Right lobe of liver (tissue), 6 donors: ENCODE results near the gene SRSF7. TPM values are rescaled to one million over a fixed set of nuclear protein-coding genes. Genes with fewer than 3 reads are reported as not detected.

ENCODE experiments used
- ATAC-seq, 4 donors: fragments of 200-7000 bp; cut with Tn5 transposase; one replicate each; pipeline ENCODE4 v1.9.1; 2020; ENCODE audit warnings: mild to moderate bottlenecking in 4 of 4, moderate library complexity in 4 of 4
- DNase-seq, 3 donors: peaks; one replicate each; pipeline ENCODE4 v3.0.0-alpha.2; 2020
- H3K27ac ChIP-seq, 3 donors: fragments of 200-600 bp; one replicate each; pipeline ENCODE4 v1.8.0; 2022
- H3K27me3 ChIP-seq, 2 donors: fragments of 200-600 bp; one replicate each; pipeline ENCODE4 v1.8.0; 2022
- H3K36me3 ChIP-seq, 4 donors: fragments of 200-600 bp; sonication (generic) in 1 of 4; one replicate each; pipeline versions ENCODE4 v1.5.1 to v1.8.0; 2017 to 2022; ENCODE audit warnings: control low read depth in 1 of 4
- H3K4me1 ChIP-seq, 4 donors: fragments of 200-600 bp; sonication (generic) in 1 of 4; one replicate each; pipeline versions ENCODE4 v1.5.1 to v1.8.0; 2017 to 2022; ENCODE audit warnings: control low read depth in 1 of 4
- H3K4me3 ChIP-seq, 3 donors: fragments of 200-600 bp; one replicate each; pipeline ENCODE4 v1.8.0; 2022
- H3K9me3 ChIP-seq, 4 donors: fragments of 200-600 bp; sonication (generic) in 1 of 4; one replicate each; pipeline versions ENCODE4 v1.5.1 to v1.8.0; 2017 to 2022; ENCODE audit warnings: control low read depth in 1 of 4
- CTCF ChIP-seq, 4 donors: fragments of 200-600 bp in 3 of 4; fragments of 450-650 bp in 1 of 4; IDR thresholded peaks; one replicate each; pipeline versions ENCODE4 v1.5.1 to v1.8.0; 2016 to 2022; ENCODE audit warnings: antibody characterized with exemption in 4 of 4, mild to moderate bottlenecking in 2 of 4
- POLR2A ChIP-seq: fragments of 450-650 bp; IDR thresholded peaks from one replicate; pipeline ENCODE4 v1.6.1; 2017; ENCODE audit warnings: antibody characterized with exemption, mild to moderate bottlenecking
- WGBS: methylation state at CpG from one replicate; pipeline ENCODE4 v1.1.6; 2018; ENCODE audit warnings: low coverage, low lambda C conversion rate; ENCODE audit not compliant: insufficient coverage; ENCODE audit errors: missing lambda C conversion rate; 5-methylcytosine and 5-hydroxymethylcytosine counted together
- intact Hi-C, 2 donors: fragments of 100-400 bp; cut with DNase I; formaldehyde crosslinking; loops; one replicate each; pipeline versions ENCODE4 v1.11.2 to v1.14.1; 2022
- total RNA-seq, 6 experiments: library from RNA; depleted of rRNA in 2 of 6; stranded (reverse); fragments of >200 nt in 2 of 6; fragmentation: NEBNext Ultra II Directional in 3 of 6; extraction: Animal tissue kit (Norgen Biotek cat#: 25700) in 3 of 6; gene quantifications; one replicate each; pipeline versions ENCODE4 v1.1.0 to v1.2.4, GENCODE V29; 2016 to 2023
- donor health status: DM: no; HTN: yes; CAD: no.
- donor health status: DM: no; HTN: no; CAD: no.
- donor health status: DM: no; HTN: no; CAD: no.
- donor health status: DM: no; HTN: yes; CAD: no.
- donor health status: DM: no; HTN: yes; CAD: no.

Gene SRSF7
- total RNA-seq, 6 experiments from 2014 or later: 33.5 to 57.4 (median 44.4) TPM

- DNase-seq (peak in 1 of 3 donors; percentile 36), ATAC-seq (peak in 1 of 4 donors; percentile 5)
- H3K4me1 ChIP-seq: peaks cover 0 to 71% (median 13%) of the 10 kb centered on the region in 4 donors
- intact Hi-C loops: loop anchor here (10.0 kb wide), 2 partner anchors 150 to 200 kb away; no protein-coding TSS in a partner anchor
- no peak overlapping the region for H3K4me3 ChIP-seq
- peak overlapping the region in 2 of 3 donors; percentile 73 to 84 for H3K27ac ChIP-seq
- WGBS: 53% methylated on average over 7 of the region's 9 CpGs
- H3K9me3 ChIP-seq: no peaks in the 10 kb centered on the region
- peaks cover 0 to 12% (median 5%) of the 10 kb centered on the region in 4 donors for H3K36me3 ChIP-seq
- TF ChIP-seq POLR2A: no peak
- TF ChIP-seq CTCF (IDR thresholded peaks at IDR 0.05): no peak
- H3K27me3 ChIP-seq: no peaks in the 10 kb centered on the region
Observed at GRCh38 chr2:38734299-38735058, 16.7 kb downstream of the SRSF7 start.

DNA sequence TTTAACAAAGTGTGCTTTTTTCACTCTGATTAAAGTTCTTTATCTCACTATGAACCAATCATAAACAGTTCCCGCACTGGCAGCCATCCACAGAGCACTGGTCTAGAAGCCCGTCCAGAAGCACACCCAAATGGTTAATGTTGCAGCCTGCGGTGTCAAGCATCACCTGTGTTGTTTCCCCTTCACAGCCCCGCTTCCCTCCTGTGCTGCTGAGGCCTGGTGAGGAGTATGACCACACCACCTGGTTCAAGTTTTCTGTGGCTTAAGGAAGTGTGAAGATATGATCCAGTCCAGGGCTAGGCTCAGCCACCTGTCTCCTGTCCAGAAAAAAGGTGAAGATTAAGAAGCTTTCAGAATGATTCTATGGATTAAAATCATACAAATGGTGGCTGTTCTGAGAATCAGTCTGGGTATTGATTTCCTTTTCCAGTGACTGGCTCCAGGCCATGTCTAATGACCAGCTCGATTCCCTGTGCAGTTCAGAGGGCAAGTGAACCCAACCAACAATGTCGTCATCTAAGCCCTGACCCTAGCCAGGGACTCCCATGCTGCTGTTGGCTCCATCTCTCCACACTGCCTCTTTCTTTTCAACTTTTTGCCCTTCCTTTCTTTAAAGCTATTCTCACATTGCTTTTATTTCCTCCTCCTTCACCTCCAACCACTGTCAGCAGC, 17.7 kb downstream of the SRSF7 start:
- Histone ChIP-seq H3K9me3 (no peaks in the 10 kb centered on the region), H3K36me3 (peaks cover 0 to 15% (median 7%) of the 10 kb centered on the region in 4 donors), H3K4me3 (no peak overlapping the region), H3K27ac (peak overlapping the region; percentile 14 to 84 (median 73)), H3K4me1 (peaks cover 0 to 71% (median 13%) of the 10 kb centered on the region in 4 donors), H3K27me3 (no peaks in the 10 kb centered on the region)
- 67% methylated on average over 6 of the region's 6 CpGs for WGBS
- DNase-seq (peak; percentile 59 to 85 (median 65)), ATAC-seq (peak; percentile 70 to 80 (median 77))
- intact Hi-C loops: loop anchor here (10.0 kb wide), 2 partner anchors 149 to 199 kb away; no protein-coding TSS in a partner anchor
- no peak for TF ChIP-seq CTCF (IDR thresholded peaks at IDR 0.05)
- TF ChIP-seq POLR2A: no peak

- peak; percentile 75 to 87 (median 76) for ATAC-seq
- peaks cover 0 to 63% (median 13%) of the 10 kb centered on the region in 4 donors for H3K4me1 ChIP-seq
- H3K27ac ChIP-seq: peak overlapping the region; percentile 25 to 84 (median 73)
- H3K27me3 ChIP-seq: no peaks in the 10 kb centered on the region
- WGBS: 29% methylated on average over 12 of the region's 14 CpGs
- H3K36me3 ChIP-seq: peaks cover 0 to 16% (median 7%) of the 10 kb centered on the region in 4 donors
- H3K9me3 ChIP-seq: no peaks in the 10 kb centered on the region
- no peak overlapping the region for H3K4me3 ChIP-seq
- intact Hi-C loops: loop anchor here (10.0 kb wide), 2 partner anchors 147 to 197 kb away; no protein-coding TSS in a partner anchor
- no peak for TF ChIP-seq CTCF (IDR thresholded peaks at IDR 0.05)
- TF ChIP-seq POLR2A: no peak
- peak; percentile 60 to 83 (median 79) for DNase-seq
Observed at GRCh38 chr2:38731684-38732221, 19.4 kb downstream of the SRSF7 start.

DNA sequence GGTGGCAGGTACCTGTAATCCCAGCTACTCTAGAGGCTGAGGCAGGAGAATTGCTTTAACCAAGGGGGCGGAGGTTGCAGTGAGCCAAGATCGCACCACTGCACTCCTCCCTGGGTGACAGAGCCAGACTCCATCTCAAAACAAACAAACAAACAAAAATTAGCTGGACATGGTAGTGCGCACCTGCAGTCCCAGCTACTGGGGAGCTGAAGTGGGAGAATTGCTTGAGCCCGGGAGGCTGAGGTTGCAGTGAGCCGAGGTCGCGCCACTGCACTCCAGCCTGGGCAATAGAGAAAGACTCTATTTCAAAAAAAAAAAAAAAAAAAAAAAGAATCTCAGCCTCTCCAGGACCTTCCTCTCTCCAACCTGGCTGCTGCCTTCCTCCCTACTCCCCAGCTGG, 20.1 kb downstream of the SRSF7 start:
- Histone ChIP-seq H3K9me3 (no peaks in the 10 kb centered on the region), H3K27ac (peak overlapping the region; percentile 25 to 84 (median 73)), H3K27me3 (no peaks in the 10 kb centered on the region), H3K36me3 (peaks cover 0 to 16% (median 7%) of the 10 kb centered on the region in 4 donors), H3K4me3 (no peak overlapping the region), H3K4me1 (peaks cover 0 to 56% (median 13%) of the 10 kb centered on the region in 4 donors)
- 65% methylated on average over 2 of the region's 7 CpGs for WGBS
- DNase-seq (no peak), ATAC-seq (no peak)
- TF ChIP-seq POLR2A (no peak), CTCF (IDR thresholded peaks at IDR 0.05) (no peak)
- intact Hi-C loops: loop anchor here (10.0 kb wide), 2 partner anchors 146 to 196 kb away; no protein-coding TSS in a partner anchor
